HG02588 (cell line): ENCODE results near the gene TMEM204.

Source experiments
- ATAC-seq: cut with Tn5 transposase; IDR thresholded peaks from one replicate; pipeline ENCODE4 v1.9.1; 2021; ENCODE audit warnings: mild to moderate bottlenecking, moderate library complexity; ENCODE audit not compliant: unreplicated experiment

Gene TMEM204

GRCh38 chr16:1520461-1520860 is 13.0 kb upstream of the TMEM204 start:
- ATAC-seq, result no peak

GRCh38 chr16:1523581-1524245 is 9.8 kb upstream of the TMEM204 start:
- ATAC-seq, result no peak

- no peak for ATAC-seq
Measured at GRCh38 chr16:1524366-1524765, 9.1 kb upstream of the TMEM204 start.

GRCh38 chr16:1525871-1526607 is 7.4 kb upstream of the TMEM204 start:
- ATAC-seq, result no peak

GRCh38 chr16:1526608-1527555 is 6.6 kb upstream of the TMEM204 start:
- ATAC-seq, result no peak

- ATAC-seq, result no peak
Measured at GRCh38 chr16:1527836-1528811, 5.3 kb upstream of the TMEM204 start.

GRCh38 chr16:1528921-1529537 is 4.4 kb upstream of the TMEM204 start:
- ATAC-seq, result no peak

- no peak for ATAC-seq
Measured at GRCh38 chr16:1530349-1530882, 3.0 kb upstream of the TMEM204 start.

- no peak for ATAC-seq
Measured at GRCh38 chr16:1530883-1531637, 2.4 kb upstream of the TMEM204 start.

GRCh38 chr16:1531638-1531910 is 1.9 kb upstream of the TMEM204 start:
- ATAC-seq, result no peak

- ATAC-seq, result no peak
Measured at GRCh38 chr16:1532081-1532760, 1.2 kb upstream of the TMEM204 start.

- no peak for ATAC-seq
Measured at GRCh38 chr16:1532771-1533170, 695 bp upstream of the TMEM204 start.

- ATAC-seq, result no peak
Measured at GRCh38 chr16:1534021-1535020, 855 bp downstream of the TMEM204 start.

GRCh38 chr16:1535391-1536291 is 2.2 kb downstream of the TMEM204 start:
- no peak for ATAC-seq

GRCh38 chr16:1536601-1537000 is 3.1 kb downstream of the TMEM204 start:
- no peak for ATAC-seq

- ATAC-seq, result no peak
Measured at GRCh38 chr16:1537138-1537577, 3.7 kb downstream of the TMEM204 start.
